GM18517 (cell line): ENCODE measurements around the gene TOX3.

ENCODE experiments used
- ATAC-seq: cut with Tn5 transposase; IDR thresholded peaks from one replicate; pipeline ENCODE4 v1.9.1; 2021; ENCODE audit warnings: mild to moderate bottlenecking, moderate library complexity; ENCODE audit not compliant: unreplicated experiment

Gene TOX3

GRCh38 chr16:52408191-52408845 lies 138.6 kb downstream of the TOX3 start:
- ATAC-seq = no peak

GRCh38 chr16:52407778-52408177 lies 139.2 kb downstream of the TOX3 start:
- no peak for ATAC-seq

- ATAC-seq = no peak
These were observed 141.5 kb downstream of the TOX3 start for GRCh38 chr16:52405441-52405840.

GRCh38 chr16:52404546-52404945 lies 142.4 kb downstream of the TOX3 start:
- no peak for ATAC-seq

- ATAC-seq = no peak
These were observed 147.8 kb downstream of the TOX3 start for GRCh38 chr16:52399116-52399515.

GRCh38 chr16:52398491-52398960 lies 148.4 kb downstream of the TOX3 start:
- ATAC-seq = no peak

- ATAC-seq = no peak
These were observed 148.9 kb downstream of the TOX3 start for GRCh38 chr16:52398021-52398420.

GRCh38 chr16:52393448-52393847 lies 153.5 kb downstream of the TOX3 start:
- no peak for ATAC-seq

GRCh38 chr16:52389045-52389444 lies 157.9 kb downstream of the TOX3 start:
- no peak for ATAC-seq
